ENCODE measurements around the gene RB1.

Gene RB1

DNA sequence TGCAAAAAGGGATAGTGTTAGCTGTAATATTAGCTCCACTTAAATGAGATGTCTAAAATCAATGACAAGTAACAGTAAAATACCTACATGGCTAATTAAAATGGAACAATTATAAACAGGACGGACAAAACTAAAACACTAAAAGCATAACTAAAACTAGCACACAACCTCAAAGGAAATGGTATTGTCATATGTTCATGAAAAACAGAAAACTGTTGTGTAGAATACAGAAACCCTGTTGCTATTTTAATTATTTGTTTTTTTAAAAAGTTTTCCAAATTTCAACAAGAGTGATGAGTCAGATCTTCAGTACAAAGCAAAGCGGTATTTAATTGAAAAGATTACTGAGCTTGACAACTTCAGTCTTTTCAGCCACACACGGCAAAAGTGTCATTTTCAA is 225.2 kb downstream of the RB1 start:
- no peak for DNase-seq (ENCODE audit: low read depth, low spot score)

DNA sequence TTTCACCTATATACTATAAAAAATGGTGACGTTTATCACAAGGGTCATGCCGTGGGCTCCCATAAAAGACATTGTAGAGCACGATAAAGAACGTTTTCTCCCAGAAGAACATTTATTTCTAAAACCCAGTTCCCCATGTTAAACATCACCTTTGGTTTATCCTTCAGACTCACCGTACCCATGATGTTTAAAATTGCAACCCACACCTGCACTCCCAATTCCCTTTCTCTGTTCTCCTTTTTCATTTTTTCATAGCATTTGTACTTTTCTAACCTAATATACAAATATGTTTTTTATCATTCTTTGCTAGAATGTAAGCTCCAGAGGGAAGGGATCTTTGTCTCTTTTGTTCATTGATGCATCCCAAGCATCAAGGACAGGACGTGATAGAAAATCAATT is 227.3 kb downstream of the RB1 start:
- DNase-seq (ENCODE audit: low read depth, low spot score) = no peak

All from activated CD4-positive, CD25-positive, alpha-beta regulatory T cell treated with anti-CD3 and anti-CD28 coated beads, Interleukin-2, amount 50 U/mL, for 16 hours (primary cell).